WERI-Rb-1 (cell line): Measurements from ENCODE around the gene DCDC1.

Source experiments
- DNase-seq: peaks from one replicate; pipeline ENCODE4 v3.0.0-alpha.2; 2020
- H3K27ac ChIP-seq: fragments of 250-450 bp; sonication (Bioruptor Pico); 2 replicates; pipeline ENCODE4 v1.5.1; 2020; ENCODE audit warnings: mild to moderate bottlenecking, moderate library complexity
- H3K27me3 ChIP-seq: fragments of 250-450 bp; sonication (Bioruptor Pico); 2 replicates; pipeline ENCODE4 v1.5.1; 2021; ENCODE audit warnings: mild to moderate bottlenecking, low read depth, moderate library complexity; ENCODE audit not compliant: insufficient read depth, severe bottlenecking
- H3K36me3 ChIP-seq: fragments of 250-450 bp; sonication (Bioruptor Pico); 2 replicates; pipeline ENCODE4 v1.5.1; 2020; ENCODE audit warnings: mild to moderate bottlenecking, moderate library complexity
- H3K4me3 ChIP-seq: 2 replicates; pipeline ENCODE4 v1.5.1; 2011; ENCODE audit warnings: low read depth, mild to moderate bottlenecking, control low read depth, low read length
- H3K9me3 ChIP-seq: fragments of 250-450 bp; sonication (Bioruptor Pico); 2 replicates; pipeline ENCODE4 v1.5.1; 2021; ENCODE audit warnings: mild to moderate bottlenecking, moderate library complexity; ENCODE audit not compliant: severe bottlenecking
- CTCF ChIP-seq: IDR thresholded peaks from 2 replicates; pipeline ENCODE4 v1.5.1; 2011; ENCODE audit warnings: low read depth, mild to moderate bottlenecking, control low read depth, inconsistent platforms, low read length

Gene DCDC1

GRCh38 chr11:31355131-31355530 is 14.4 kb downstream of the DCDC1 start:
- H3K36me3 ChIP-seq: no peaks in the 10 kb centered on the region
- H3K27ac ChIP-seq: no peak overlapping the region
- no peak for TF ChIP-seq CTCF
- no peaks in the 10 kb centered on the region for H3K27me3 ChIP-seq
- no peak for DNase-seq
- H3K4me3 ChIP-seq: no peak overlapping the region
- H3K9me3 ChIP-seq: no peaks in the 10 kb centered on the region

- H3K4me3 ChIP-seq: no peak overlapping the region
- H3K36me3 ChIP-seq: no peaks in the 10 kb centered on the region
- no peak for TF ChIP-seq CTCF
- H3K27ac ChIP-seq: no peak overlapping the region
- H3K27me3 ChIP-seq: no peaks in the 10 kb centered on the region
- no peak for DNase-seq
- H3K9me3 ChIP-seq: no peaks in the 10 kb centered on the region
Measured at GRCh38 chr11:31351168-31351567, 18.4 kb downstream of the DCDC1 start.

- Histone ChIP-seq H3K27ac (no peak overlapping the region), H3K27me3 (no peaks in the 10 kb centered on the region), H3K36me3 (no peaks in the 10 kb centered on the region), H3K9me3 (peaks cover 2% of the 10 kb centered on the region), H3K4me3 (no peak overlapping the region)
- DNase-seq: peak; percentile 22
- peak; percentile 65 for TF ChIP-seq CTCF
Measured at GRCh38 chr11:31340903-31341572, 28.5 kb downstream of the DCDC1 start.

GRCh38 chr11:31337806-31338205 is 31.7 kb downstream of the DCDC1 start:
- Histone ChIP-seq H3K9me3 (peaks cover 10% of the 10 kb centered on the region), H3K27me3 (no peaks in the 10 kb centered on the region), H3K27ac (no peak overlapping the region), H3K36me3 (no peaks in the 10 kb centered on the region), H3K4me3 (no peak overlapping the region)
- no peak for DNase-seq
- TF ChIP-seq CTCF: no peak

- TF ChIP-seq CTCF: no peak
- DNase-seq: no peak
- no peak overlapping the region for H3K4me3 ChIP-seq
Measured at GRCh38 chr11:31328697-31329096, 40.8 kb downstream of the DCDC1 start.

GRCh38 chr11:31327417-31327816 is 42.1 kb downstream of the DCDC1 start:
- TF ChIP-seq CTCF: no peak
- Histone ChIP-seq H3K9me3 (peaks cover 2% of the 10 kb centered on the region), H3K27me3 (no peaks in the 10 kb centered on the region)

More at GRCh38 chr11:31328697-31329096, 40.8 kb downstream of the DCDC1 start:
- no peaks in the 10 kb centered on the region for H3K36me3 ChIP-seq
- H3K9me3 ChIP-seq: peaks cover 2% of the 10 kb centered on the region
- H3K27me3 ChIP-seq: no peaks in the 10 kb centered on the region
- H3K27ac ChIP-seq: no peak overlapping the region

More at GRCh38 chr11:31327417-31327816, 42.1 kb downstream of the DCDC1 start:
- no peak overlapping the region for H3K27ac ChIP-seq
- H3K36me3 ChIP-seq: no peaks in the 10 kb centered on the region
- no peak overlapping the region for H3K4me3 ChIP-seq
- no peak for DNase-seq
